Psoas muscle (tissue), 8 donors: ENCODE results near the gene LMTK2. TPM values are rescaled to one million over a fixed set of nuclear protein-coding genes. Genes with fewer than 3 reads are reported as not detected.

Source experiments
- ATAC-seq, 4 donors: fragments of 200-7000 bp; cut with Tn5 transposase; one replicate each; pipeline ENCODE4 v1.9.1; 2020; ENCODE audit warnings: moderate library complexity in 3 of 4, mild to moderate bottlenecking in 2 of 4
- DNase-seq, 2 donors: peaks; one replicate each; pipeline ENCODE4 v3.0.0-alpha.2; 2020
- H3K27ac ChIP-seq: fragments of 200-600 bp; one replicate; pipeline ENCODE4 v1.8.0; 2022
- H3K27me3 ChIP-seq, 3 donors: fragments of 200-600 bp in 1 of 3; one replicate each; pipeline versions ENCODE4 v1.6.1 to v1.8.0; 2013 to 2022; ENCODE audit warnings: low read length in 2 of 3, mild to moderate bottlenecking in 2 of 3, moderate library complexity in 1 of 3; ENCODE audit not compliant: insufficient read depth in 3 of 3
- H3K36me3 ChIP-seq, 2 donors: fragments of 200-600 bp in 1 of 2; one replicate each; pipeline versions ENCODE4 v1.6.1 to v1.8.0; 2013 to 2022; ENCODE audit warnings: low read depth in 1 of 2, mild to moderate bottlenecking in 1 of 2, moderate library complexity in 1 of 2; ENCODE audit not compliant: insufficient read depth in 1 of 2
- H3K4me1 ChIP-seq: fragments of 200-600 bp; one replicate; pipeline ENCODE4 v1.8.0; 2022
- H3K4me3 ChIP-seq: fragments of 200-600 bp; one replicate; pipeline ENCODE4 v1.8.0; 2022; ENCODE audit warnings: mild to moderate bottlenecking
- H3K9me3 ChIP-seq: fragments of 200-600 bp; one replicate; pipeline ENCODE4 v1.8.0; 2022
- WGBS, 3 donors: extraction: QIAGEN DNeasy Blood & Tissue Kit; methylation state at CpG; one replicate each; pipeline versions ENCODE4 v1.1.6 to v1.1.7; 2013; 5-methylcytosine and 5-hydroxymethylcytosine counted together
- intact Hi-C, 2 donors: fragments of 100-400 bp; cut with DNase I; formaldehyde crosslinking; loops; one replicate each; pipeline versions ENCODE4 v1.11.0 to v1.14.2; 2022
- polyA plus RNA-seq, 3 donors: library from polyadenylated mRNA; stranded (reverse); fragments of 200-250 nt; gene quantifications; one replicate each; pipeline ENCODE4 v1.2.3, GENCODE V29; 2013
- total RNA-seq, 4 donors: library from RNA; stranded (reverse); fragmentation: NEBNext Ultra II Directional in 2 of 4; extraction: Animal tissue kit (Norgen Biotek cat#: 25700) in 2 of 4; gene quantifications; one replicate each; pipeline versions ENCODE4 v1.2.1 to v1.2.4, GENCODE V29; 2021 to 2023
- TF ChIP-seq, protein P1 (sequence below): fragments of 200-600 bp; IDR thresholded peaks from one replicate; pipeline ENCODE4 v1.8.0; 2022; ENCODE audit warnings: antibody characterized with exemption
- donor health status: healthy with polysubstance abuse.
- donor health status: DM: no; HTN: no; CAD: no; lungs with moderate emphysema.
- donor health status: Bipolar disorder and iron deficiency.
- donor health status: healthy.
- donor health status: DM: yes; HTN: yes; CAD: no.
- donor health status: DM: no; HTN: no; CAD: no.
- donor health status: DM: no; HTN: no; CAD: no.
- donor health status: DM: yes; HTN: yes; CAD: no.

LMTK2 gene
- total and polyA plus RNA-seq, 7 donors, result 3.6 to 25.0 (median 13.5) TPM

DNA sequence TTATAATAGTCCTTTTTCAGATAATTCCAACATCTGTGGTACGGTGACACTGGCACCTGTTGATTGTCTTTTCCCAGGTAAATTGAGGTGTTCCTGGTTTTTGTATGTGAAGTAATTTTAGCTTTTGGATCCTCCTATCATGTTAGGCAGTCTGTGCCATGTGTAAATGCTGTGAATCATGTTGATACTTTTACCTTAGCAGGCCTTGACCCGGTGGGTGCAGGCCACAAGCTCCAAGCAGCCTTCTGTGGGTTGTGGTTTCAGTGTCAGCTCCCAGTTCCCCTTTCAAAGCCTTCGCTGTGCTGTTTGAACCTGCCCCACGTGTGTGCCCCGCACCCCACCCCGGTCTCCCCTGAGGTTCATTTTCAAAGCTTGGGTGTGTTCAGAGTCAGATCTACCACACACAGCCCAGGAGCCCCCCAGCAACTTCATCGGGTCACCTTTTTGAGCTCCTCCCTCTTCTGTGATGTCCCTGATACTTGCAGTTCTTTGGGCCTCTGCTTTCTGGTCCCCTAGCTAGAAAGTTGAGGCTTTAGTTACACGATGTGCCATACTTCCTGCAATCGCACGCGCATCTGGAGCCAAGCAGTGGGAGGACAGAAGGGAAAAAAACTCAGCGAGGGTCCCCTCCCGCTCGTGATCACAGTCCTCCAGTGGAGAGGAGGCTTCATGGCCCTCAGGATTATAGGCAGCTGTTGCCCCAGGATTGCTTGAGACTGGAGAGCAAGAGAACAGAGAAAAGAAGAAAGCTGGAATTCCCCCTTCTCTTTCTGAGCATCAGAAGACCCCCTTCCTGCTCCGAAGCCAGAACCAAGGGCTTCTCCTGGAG is 95.9 kb downstream of the LMTK2 start:
- Histone ChIP-seq H3K27ac (no peak overlapping the region), H3K36me3 (peaks cover 0 to 50% of the 10 kb centered on the region in 2 donors), H3K4me3 (no peak overlapping the region), H3K4me1 (no peaks in the 10 kb centered on the region), H3K27me3 (no peaks in the 10 kb centered on the region), H3K9me3 (no peaks in the 10 kb centered on the region)
- no peak for ATAC-seq
- TF ChIP-seq, protein P1, sequence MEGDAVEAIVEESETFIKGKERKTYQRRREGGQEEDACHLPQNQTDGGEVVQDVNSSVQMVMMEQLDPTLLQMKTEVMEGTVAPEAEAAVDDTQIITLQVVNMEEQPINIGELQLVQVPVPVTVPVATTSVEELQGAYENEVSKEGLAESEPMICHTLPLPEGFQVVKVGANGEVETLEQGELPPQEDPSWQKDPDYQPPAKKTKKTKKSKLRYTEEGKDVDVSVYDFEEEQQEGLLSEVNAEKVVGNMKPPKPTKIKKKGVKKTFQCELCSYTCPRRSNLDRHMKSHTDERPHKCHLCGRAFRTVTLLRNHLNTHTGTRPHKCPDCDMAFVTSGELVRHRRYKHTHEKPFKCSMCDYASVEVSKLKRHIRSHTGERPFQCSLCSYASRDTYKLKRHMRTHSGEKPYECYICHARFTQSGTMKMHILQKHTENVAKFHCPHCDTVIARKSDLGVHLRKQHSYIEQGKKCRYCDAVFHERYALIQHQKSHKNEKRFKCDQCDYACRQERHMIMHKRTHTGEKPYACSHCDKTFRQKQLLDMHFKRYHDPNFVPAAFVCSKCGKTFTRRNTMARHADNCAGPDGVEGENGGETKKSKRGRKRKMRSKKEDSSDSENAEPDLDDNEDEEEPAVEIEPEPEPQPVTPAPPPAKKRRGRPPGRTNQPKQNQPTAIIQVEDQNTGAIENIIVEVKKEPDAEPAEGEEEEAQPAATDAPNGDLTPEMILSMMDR, result no peak
- intact Hi-C loops, result no loop called here
- WGBS, 3 donors, result 79 to 85% (median 84%) methylated on average over 15 of the region's 15 CpGs
- DNase-seq, result no peak

DNA sequence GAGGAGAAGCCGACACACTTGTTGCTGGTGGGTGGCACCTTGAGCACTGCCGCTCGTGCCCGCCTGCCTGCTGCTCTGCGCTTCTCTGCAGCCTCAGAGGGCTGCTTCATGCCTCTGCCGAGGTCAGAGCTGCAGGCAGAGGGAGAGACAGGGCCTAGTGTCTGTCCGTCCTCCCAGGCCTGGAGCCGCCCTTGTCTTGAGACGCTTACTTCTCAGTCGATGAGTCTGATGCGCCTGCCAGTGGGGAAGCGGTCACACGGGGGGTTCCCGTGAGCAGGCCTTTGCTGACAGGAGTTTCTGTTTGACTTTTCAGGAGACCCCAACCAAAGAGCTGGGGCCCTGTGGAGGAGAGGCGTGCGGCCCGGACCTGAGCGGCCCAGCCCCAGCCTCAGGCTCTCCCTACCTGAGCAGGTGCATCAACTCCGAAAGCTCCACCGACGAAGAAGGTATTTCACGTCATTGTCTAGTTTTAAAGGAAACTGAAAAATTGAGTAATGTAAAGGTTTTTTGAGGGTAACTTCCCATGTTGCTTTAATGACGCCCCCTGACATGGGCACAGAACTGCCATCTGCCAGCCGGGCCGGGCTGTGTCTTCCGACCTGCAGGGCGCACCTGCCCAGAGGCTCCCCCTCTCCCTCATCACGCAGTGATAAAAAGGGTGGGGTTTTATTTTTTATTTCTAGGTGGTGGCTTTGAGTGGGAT is 96.8 kb downstream of the LMTK2 start:
- no peak for ATAC-seq
- intact Hi-C loops, result no loop called here
- peaks cover 0 to 54% of the 10 kb centered on the region in 2 donors for H3K36me3 ChIP-seq
- no peaks in the 10 kb centered on the region for H3K9me3 ChIP-seq
- no peak overlapping the region for H3K4me3 ChIP-seq
- TF ChIP-seq, protein P1, result no peak
- no peaks in the 10 kb centered on the region for H3K4me1 ChIP-seq
- no peak for DNase-seq
- H3K27me3 ChIP-seq, result no peaks in the 10 kb centered on the region
- 94 to 95% (median 95%) methylated on average over 28 of the region's 28 CpGs for WGBS, 3 donors
- H3K27ac ChIP-seq, result no peak overlapping the region

DNA sequence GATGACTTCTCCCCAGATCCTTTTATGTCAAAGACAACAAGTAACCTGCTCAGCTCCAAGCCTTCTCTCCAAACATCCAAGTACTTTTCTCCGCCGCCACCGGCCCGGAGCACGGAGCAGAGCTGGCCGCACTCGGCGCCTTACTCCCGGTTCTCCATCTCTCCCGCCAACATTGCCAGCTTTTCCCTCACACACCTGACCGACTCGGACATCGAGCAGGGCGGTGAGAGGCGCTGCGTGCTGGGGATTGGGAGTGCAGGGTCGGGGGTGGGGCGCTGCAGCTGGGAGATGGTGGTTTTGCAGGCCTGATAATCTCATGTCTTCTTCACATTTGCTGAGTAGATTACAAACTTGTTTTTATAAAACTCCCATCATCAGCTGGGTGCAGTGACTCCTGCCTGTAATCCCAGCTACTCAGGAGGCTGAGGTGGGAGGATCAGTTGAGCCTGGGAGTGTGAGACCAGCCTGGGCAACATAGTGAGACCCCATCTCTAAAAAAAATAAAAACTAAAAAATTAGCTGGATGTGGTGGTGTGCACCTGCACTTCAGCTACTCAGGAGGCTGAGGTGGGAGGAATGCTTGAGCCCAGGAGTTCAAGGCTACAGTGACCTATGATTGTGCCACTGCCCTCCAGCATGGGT is 97.4 kb downstream of the LMTK2 start:
- no peak overlapping the region for H3K27ac ChIP-seq
- no peak overlapping the region for H3K4me3 ChIP-seq
- no peaks in the 10 kb centered on the region for H3K9me3 ChIP-seq
- TF ChIP-seq, protein P1, result no peak
- no peak for DNase-seq
- no peak for ATAC-seq
- H3K27me3 ChIP-seq, result no peaks in the 10 kb centered on the region
- H3K4me1 ChIP-seq, result no peaks in the 10 kb centered on the region
- WGBS, 3 donors, result 96 to 97% (median 96%) methylated on average over 18 of the region's 18 CpGs
- intact Hi-C loops, result no loop called here
- H3K36me3 ChIP-seq, result peaks cover 0 to 58% of the 10 kb centered on the region in 2 donors

DNA sequence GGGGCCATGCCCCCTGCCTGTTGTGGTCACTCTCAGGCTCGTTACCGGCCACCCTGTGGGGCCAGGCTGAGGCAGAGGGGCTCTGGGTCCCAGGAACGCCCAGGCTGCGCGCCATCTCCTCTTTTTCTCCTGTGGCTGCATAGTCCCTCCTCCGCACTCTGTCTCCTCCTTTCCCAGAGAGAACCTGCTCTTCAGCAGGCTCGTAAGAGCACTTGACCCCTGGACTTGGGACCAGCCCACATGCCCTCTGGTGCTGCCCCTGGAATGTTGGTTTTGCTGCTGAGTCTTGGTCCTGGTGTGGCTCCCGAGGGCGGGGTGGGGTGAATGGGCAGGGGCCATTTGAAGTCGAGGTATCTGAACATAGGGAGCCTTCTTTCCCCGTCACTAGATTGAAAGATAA is 98.0 kb downstream of the LMTK2 start:
- TF ChIP-seq, protein P1, result no peak
- Histone ChIP-seq H3K27me3 (no peaks in the 10 kb centered on the region), H3K4me3 (no peak overlapping the region), H3K4me1 (no peaks in the 10 kb centered on the region), H3K36me3 (peaks cover 0 to 54% of the 10 kb centered on the region in 2 donors), H3K9me3 (no peaks in the 10 kb centered on the region), H3K27ac (no peak overlapping the region)
- 95 to 96% (median 95%) methylated on average over 11 of the region's 11 CpGs for WGBS, 3 donors
- intact Hi-C loops, result no loop called here
- DNase-seq, result no peak
- ATAC-seq, result no peak
